Measurements from ENCODE around the gene C17orf113. TPM values are rescaled to one million over a fixed set of nuclear protein-coding genes. Genes with fewer than 3 reads are reported as not detected.

The C17orf113 gene
- total and polyA plus RNA-seq, 8 donors = 1.2 to 2.2 (median 1.8) TPM

GRCh38 chr17:42072323-42073187, 22.2 kb upstream of the C17orf113 start:
- Histone ChIP-seq H3K9me3 (no peaks in the 10 kb centered on the region), H3K36me3 (no peaks in the 10 kb centered on the region), H3K27ac (no peak overlapping the region), H3K4me1 (peaks cover 0 to 2% (median 0%) of the 10 kb centered on the region in 3 donors), H3K4me3 (peak overlapping the region in 2 of 4 donors; percentile 34 to 46), H3K27me3 (no peaks in the 10 kb centered on the region)
- FAIRE-seq (no peak), DNase-seq (peak in 2 of 6 donors; percentile 31 to 81), ATAC-seq (peak; percentile 61 to 86 (median 76))
- intact Hi-C loops (cut with DNase I) = no loop called here
- TF ChIP-seq, protein P1, sequence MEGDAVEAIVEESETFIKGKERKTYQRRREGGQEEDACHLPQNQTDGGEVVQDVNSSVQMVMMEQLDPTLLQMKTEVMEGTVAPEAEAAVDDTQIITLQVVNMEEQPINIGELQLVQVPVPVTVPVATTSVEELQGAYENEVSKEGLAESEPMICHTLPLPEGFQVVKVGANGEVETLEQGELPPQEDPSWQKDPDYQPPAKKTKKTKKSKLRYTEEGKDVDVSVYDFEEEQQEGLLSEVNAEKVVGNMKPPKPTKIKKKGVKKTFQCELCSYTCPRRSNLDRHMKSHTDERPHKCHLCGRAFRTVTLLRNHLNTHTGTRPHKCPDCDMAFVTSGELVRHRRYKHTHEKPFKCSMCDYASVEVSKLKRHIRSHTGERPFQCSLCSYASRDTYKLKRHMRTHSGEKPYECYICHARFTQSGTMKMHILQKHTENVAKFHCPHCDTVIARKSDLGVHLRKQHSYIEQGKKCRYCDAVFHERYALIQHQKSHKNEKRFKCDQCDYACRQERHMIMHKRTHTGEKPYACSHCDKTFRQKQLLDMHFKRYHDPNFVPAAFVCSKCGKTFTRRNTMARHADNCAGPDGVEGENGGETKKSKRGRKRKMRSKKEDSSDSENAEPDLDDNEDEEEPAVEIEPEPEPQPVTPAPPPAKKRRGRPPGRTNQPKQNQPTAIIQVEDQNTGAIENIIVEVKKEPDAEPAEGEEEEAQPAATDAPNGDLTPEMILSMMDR (IDR thresholded peaks at IDR 0.05) = no peak
- WGBS, 2 donors = 14 to 21% methylated on average over 36 to 67 of the region's 67 CpGs

- no peak overlapping the region for H3K27ac ChIP-seq
- peaks cover 0 to 2% (median 0%) of the 10 kb centered on the region in 3 donors for H3K4me1 ChIP-seq
- H3K36me3 ChIP-seq = no peaks in the 10 kb centered on the region
- intact Hi-C loops (cut with DNase I) = no loop called here
- no peaks in the 10 kb centered on the region for H3K27me3 ChIP-seq
- peak overlapping the region in 1 of 4 donors; percentile 46 for H3K4me3 ChIP-seq
- FAIRE-seq (no peak), ATAC-seq (no peak), DNase-seq (no peak)
- TF ChIP-seq, protein P1 (IDR thresholded peaks at IDR 0.05) = no peak
- 30 to 41% methylated on average over 2 to 3 of the region's 3 CpGs for WGBS, 2 donors
- H3K9me3 ChIP-seq = no peaks in the 10 kb centered on the region
Measured at GRCh38 chr17:42071810-42072209, 21.4 kb upstream of the C17orf113 start.

GRCh38 chr17:42068979-42069378, 18.6 kb upstream of the C17orf113 start:
- H3K9me3 ChIP-seq = no peaks in the 10 kb centered on the region
- H3K27ac ChIP-seq = no peak overlapping the region
- 73 to 85% methylated on average over 3 of the region's 3 CpGs for WGBS, 2 donors
- intact Hi-C loops (cut with DNase I) = loop anchor here in 1 of 3 donors (5.0 kb wide), 1 partner anchor 33 kb away; no protein-coding TSS in a partner anchor
- no peak overlapping the region for H3K4me3 ChIP-seq
- H3K27me3 ChIP-seq = no peaks in the 10 kb centered on the region
- TF ChIP-seq, protein P1 (IDR thresholded peaks at IDR 0.05) = no peak
- no peak for FAIRE-seq
- ATAC-seq = no peak
- DNase-seq = no peak
- H3K36me3 ChIP-seq = no peaks in the 10 kb centered on the region
- H3K4me1 ChIP-seq = peaks cover 0 to 2% (median 0%) of the 10 kb centered on the region in 3 donors

DNA sequence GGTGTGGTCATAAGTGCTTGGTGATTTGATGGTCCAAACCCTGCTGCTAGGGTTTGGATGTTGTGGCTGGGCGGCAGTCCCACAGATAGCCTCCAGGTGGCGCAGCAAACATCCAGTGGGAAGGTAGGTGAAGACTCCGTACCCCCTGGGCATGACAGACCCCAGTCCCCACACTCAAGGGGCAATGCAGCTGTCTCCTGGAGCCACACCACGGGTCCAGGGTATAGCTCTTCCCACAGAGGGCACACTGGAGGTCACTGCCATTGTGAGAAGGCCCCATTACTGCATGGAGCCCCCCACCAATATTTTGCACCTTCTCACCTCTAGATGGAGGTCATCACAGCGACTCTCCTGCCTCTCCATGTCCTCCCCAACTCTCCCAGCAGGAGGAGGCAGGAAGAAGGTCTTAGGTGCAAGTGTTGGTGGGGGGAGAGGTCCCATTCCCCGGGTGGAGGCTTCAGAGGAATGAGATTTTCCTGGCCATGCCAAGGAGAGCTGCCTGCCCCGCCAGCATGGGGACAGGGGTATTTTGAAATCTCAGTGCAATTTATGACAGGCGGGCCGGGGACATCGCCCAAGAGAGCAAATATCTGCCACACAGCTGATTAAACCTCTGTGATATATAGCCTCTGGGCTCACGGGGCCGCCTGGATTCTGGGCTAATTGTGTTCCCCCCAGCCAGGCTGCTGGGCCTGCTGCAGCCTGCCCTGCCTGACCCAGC, 17.1 kb upstream of the C17orf113 start:
- peaks cover 0 to 2% (median 0%) of the 10 kb centered on the region in 3 donors for H3K4me1 ChIP-seq
- H3K27me3 ChIP-seq = no peaks in the 10 kb centered on the region
- DNase-seq (peak in 5 of 6 donors; percentile 32 to 91 (median 76)), ATAC-seq (peak; percentile 62 to 87 (median 82)), FAIRE-seq (no peak)
- WGBS, 2 donors = 19 to 23% methylated on average over 12 of the region's 12 CpGs
- no peak overlapping the region for H3K4me3 ChIP-seq
- no peaks in the 10 kb centered on the region for H3K36me3 ChIP-seq
- intact Hi-C loops (cut with DNase I) = loop anchor here in 1 of 3 donors (5.0 kb wide), 1 partner anchor 35 kb away; no protein-coding TSS in a partner anchor
- no peaks in the 10 kb centered on the region for H3K9me3 ChIP-seq
- H3K27ac ChIP-seq = no peak overlapping the region
- TF ChIP-seq, protein P1 (IDR thresholded peaks at IDR 0.05) = peak; percentile 84 to 90 (median 90)
